Measurements from ENCODE around the gene KCNAB1. TPM values are rescaled to one million over a fixed set of nuclear protein-coding genes. Genes with fewer than 3 reads are reported as not detected.
"Not testable (repeated sequence)": the region's sequence is repeated elsewhere in the genome, so short reads cannot be mapped to it uniquely, and the experiment has no call there.

KCNAB1 gene
- total RNA-seq = not detected
- total RNA-seq (2013) = not detected

- no peak within 1 kb of the TSS for H3K4me3 Mint-ChIP-seq
- TF ChIP-seq, protein P1, sequence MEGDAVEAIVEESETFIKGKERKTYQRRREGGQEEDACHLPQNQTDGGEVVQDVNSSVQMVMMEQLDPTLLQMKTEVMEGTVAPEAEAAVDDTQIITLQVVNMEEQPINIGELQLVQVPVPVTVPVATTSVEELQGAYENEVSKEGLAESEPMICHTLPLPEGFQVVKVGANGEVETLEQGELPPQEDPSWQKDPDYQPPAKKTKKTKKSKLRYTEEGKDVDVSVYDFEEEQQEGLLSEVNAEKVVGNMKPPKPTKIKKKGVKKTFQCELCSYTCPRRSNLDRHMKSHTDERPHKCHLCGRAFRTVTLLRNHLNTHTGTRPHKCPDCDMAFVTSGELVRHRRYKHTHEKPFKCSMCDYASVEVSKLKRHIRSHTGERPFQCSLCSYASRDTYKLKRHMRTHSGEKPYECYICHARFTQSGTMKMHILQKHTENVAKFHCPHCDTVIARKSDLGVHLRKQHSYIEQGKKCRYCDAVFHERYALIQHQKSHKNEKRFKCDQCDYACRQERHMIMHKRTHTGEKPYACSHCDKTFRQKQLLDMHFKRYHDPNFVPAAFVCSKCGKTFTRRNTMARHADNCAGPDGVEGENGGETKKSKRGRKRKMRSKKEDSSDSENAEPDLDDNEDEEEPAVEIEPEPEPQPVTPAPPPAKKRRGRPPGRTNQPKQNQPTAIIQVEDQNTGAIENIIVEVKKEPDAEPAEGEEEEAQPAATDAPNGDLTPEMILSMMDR (IDR thresholded peaks at IDR 0.05) = no peak
- H3K27me3 ChIP-seq (ENCODE audit: control insufficient read depth, insufficient read depth, low read length) = no peaks in the 10 kb centered on the region
- ATAC-seq (no peak), DNase-seq (no peak)
- H3K27ac ChIP-seq (ENCODE audit: low read length) = no peak within 1 kb of the TSS
- H3K27ac Mint-ChIP-seq = no peak within 1 kb of the TSS
- H3K4me3 ChIP-seq (ENCODE audit: low read length) = no peak within 1 kb of the TSS
- H3K4me1 ChIP-seq (ENCODE audit: control insufficient read depth, insufficient read depth, low read length) = no peaks in the 10 kb centered on the region
- no peaks in the 10 kb centered on the region for H3K36me3 ChIP-seq (ENCODE audit: control insufficient read depth, insufficient read depth, low read length)
- no peaks in the 10 kb centered on the region for H3K4me1 Mint-ChIP-seq
- intact Hi-C loops (cut with micrococcal nuclease) = no loop called here
- H3K9me3 Mint-ChIP-seq = no peaks in the 10 kb centered on the region
- no peaks in the 10 kb centered on the region for H3K36me3 Mint-ChIP-seq
- H3K27me3 Mint-ChIP-seq (ENCODE audit: low read depth in 2 of 2) = peaks cover 4 to 10% of the 10 kb centered on the region in 2 donors
- no peaks in the 10 kb centered on the region for H3K9me3 ChIP-seq (ENCODE audit: control insufficient read depth, insufficient read depth, low read length)
- 55% methylated on average over 19 of the region's 19 CpGs for WGBS (ENCODE audit: insufficient coverage)
These were observed at the start of gene KCNAB1 for GRCh38 chr3:156120528-156121251. Gene KCNAB1, plus strand, starts transcription at chr3:156120578.

DNA sequence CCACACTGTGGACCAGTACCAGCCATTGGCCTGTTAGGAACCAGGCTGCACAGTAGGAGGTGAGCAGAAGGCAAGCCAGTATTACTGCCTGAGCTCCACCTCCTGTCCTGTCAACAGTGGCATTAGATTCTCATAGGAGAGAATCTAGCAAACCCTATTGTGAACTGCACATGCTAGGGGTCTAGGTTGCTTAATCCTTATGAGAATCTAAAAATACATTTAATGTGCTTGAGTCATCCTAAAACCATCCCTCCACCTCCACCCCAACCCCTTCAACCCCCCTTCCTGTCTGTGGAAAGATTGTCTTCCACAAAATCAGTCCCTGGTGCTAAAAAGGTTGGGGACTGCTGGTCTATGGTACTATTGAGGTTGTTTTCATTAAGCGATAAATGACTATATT lies 49.3 kb upstream of the KCNAB1 start:
- no CpG with 5 or more reads among the region's 1 CpG for whole genome bisulfite sequencing (ENCODE audit: insufficient coverage)
- intact Hi-C loops (cut with micrococcal nuclease) = no loop called here
- no peaks in the 10 kb centered on the region for H3K36me3 ChIP-seq (ENCODE audit: control insufficient read depth, insufficient read depth, low read length)
- no peak overlapping the region for H3K4me3 Mint-ChIP-seq
- no peak overlapping the region for H3K4me3 ChIP-seq (ENCODE audit: low read length)
- H3K4me1 ChIP-seq (ENCODE audit: control insufficient read depth, insufficient read depth, low read length) = no peaks in the 10 kb centered on the region
- H3K9me3 ChIP-seq (ENCODE audit: control insufficient read depth, insufficient read depth, low read length) = no peaks in the 10 kb centered on the region
- H3K9me3 Mint-ChIP-seq = peaks cover 0 to under 1% of the 10 kb centered on the region in 2 donors
- H3K27ac Mint-ChIP-seq = no peak overlapping the region
- H3K27ac ChIP-seq (ENCODE audit: low read length) = no peak overlapping the region
- peaks cover 1 to 6% of the 10 kb centered on the region in 2 donors for H3K27me3 Mint-ChIP-seq (ENCODE audit: low read depth in 2 of 2)
- DNase-seq (no peak), ATAC-seq (no peak)
- H3K36me3 Mint-ChIP-seq = no peaks in the 10 kb centered on the region
- H3K27me3 ChIP-seq (ENCODE audit: control insufficient read depth, insufficient read depth, low read length) = no peaks in the 10 kb centered on the region
- TF ChIP-seq, protein P1 (IDR thresholded peaks at IDR 0.05) = no peak
- no peaks in the 10 kb centered on the region for H3K4me1 Mint-ChIP-seq

GRCh38 chr3:156072950-156073657 lies 47.3 kb upstream of the KCNAB1 start:
- H3K27ac Mint-ChIP-seq; H3K9me3 Mint-ChIP-seq; H3K4me1 ChIP-seq (ENCODE audit: control insufficient read depth, insufficient read depth, low read length); H3K27ac ChIP-seq (ENCODE audit: low read length); intact Hi-C loops (cut with micrococcal nuclease); H3K4me3 Mint-ChIP-seq; H3K36me3 ChIP-seq (ENCODE audit: control insufficient read depth, insufficient read depth, low read length); H3K9me3 ChIP-seq (ENCODE audit: control insufficient read depth, insufficient read depth, low read length); ATAC-seq; H3K4me3 ChIP-seq (ENCODE audit: low read length); DNase-seq; H3K4me1 Mint-ChIP-seq; H3K27me3 ChIP-seq (ENCODE audit: control insufficient read depth, insufficient read depth, low read length); H3K36me3 Mint-ChIP-seq: not testable (repeated sequence)
- H3K27me3 Mint-ChIP-seq (ENCODE audit: low read depth in 2 of 2) = peaks cover 5 to 20% of the 10 kb centered on the region in 2 donors
- 93% methylated on average over 29 of the region's 29 CpGs for WGBS (ENCODE audit: insufficient coverage)

GRCh38 chr3:156090126-156090525 lies 30.3 kb upstream of the KCNAB1 start:
- WGBS (ENCODE audit: insufficient coverage) = 82% methylated on average over 3 of the region's 3 CpGs
- H3K36me3 ChIP-seq (ENCODE audit: control insufficient read depth, insufficient read depth, low read length) = no peaks in the 10 kb centered on the region

More at GRCh38 chr3:156090126-156090525, 30.3 kb upstream of the KCNAB1 start:
- H3K9me3 Mint-ChIP-seq = no peaks in the 10 kb centered on the region
- H3K36me3 Mint-ChIP-seq = no peaks in the 10 kb centered on the region
- DNase-seq (no peak), ATAC-seq (no peak)
- peaks cover 0 to 6% of the 10 kb centered on the region in 2 donors for H3K27me3 Mint-ChIP-seq (ENCODE audit: low read depth in 2 of 2)
- H3K4me1 Mint-ChIP-seq = no peaks in the 10 kb centered on the region
- Histone ChIP-seq H3K9me3 (ENCODE audit: control insufficient read depth, insufficient read depth, low read length) (no peaks in the 10 kb centered on the region), H3K27me3 (ENCODE audit: control insufficient read depth, insufficient read depth, low read length) (no peaks in the 10 kb centered on the region), H3K4me1 (ENCODE audit: control insufficient read depth, insufficient read depth, low read length) (no peaks in the 10 kb centered on the region), H3K4me3 (ENCODE audit: low read length) (no peak overlapping the region), H3K27ac (ENCODE audit: low read length) (no peak overlapping the region)
- TF ChIP-seq, protein P1 (IDR thresholded peaks at IDR 0.05) = no peak
- H3K4me3 Mint-ChIP-seq = no peak overlapping the region
- no peak overlapping the region for H3K27ac Mint-ChIP-seq
- intact Hi-C loops (cut with micrococcal nuclease) = no loop called here

Measured in natural killer cell (primary cell).